Lung (tissue), 12 donors: ENCODE data around the gene GLIS1. TPM values are rescaled to one million over a fixed set of nuclear protein-coding genes. Genes with fewer than 3 reads are reported as not detected.

Source experiments
- ATAC-seq: fragments of 200-7000 bp; cut with Tn5 transposase; one replicate; pipeline ENCODE4 v1.9.1; 2020; ENCODE audit warnings: moderate number of reproducible peaks; ENCODE audit not compliant: insufficient read depth, low FRiP score
- DNase-seq, 3 donors: peaks; one replicate each; pipeline ENCODE4 v3.0.0-alpha.2; 2013 to 2017
- H3K27ac ChIP-seq, 2 donors: one replicate each; pipeline ENCODE4 v1.5.1; 2013; ENCODE audit warnings: mild to moderate bottlenecking in 2 of 2, moderate library complexity in 2 of 2, control low read depth in 1 of 2, inconsistent platforms in 1 of 2, low read depth in 1 of 2, low read length in 1 of 2
- H3K27me3 ChIP-seq, 3 donors: one replicate each; pipeline ENCODE4 v1.5.1; 2013; ENCODE audit warnings: low read length in 2 of 3; ENCODE audit not compliant: control insufficient read depth in 3 of 3, insufficient read depth in 3 of 3
- H3K36me3 ChIP-seq, 4 donors: one replicate each; pipeline ENCODE4 v1.5.1; 2013; ENCODE audit warnings: low read length in 4 of 4, mild to moderate bottlenecking in 1 of 4, moderate library complexity in 1 of 4; ENCODE audit not compliant: control insufficient read depth in 4 of 4, insufficient read depth in 4 of 4
- H3K4me1 ChIP-seq, 5 donors: one replicate each; pipeline ENCODE4 v1.5.1; 2013; ENCODE audit warnings: low read length in 5 of 5, mild to moderate bottlenecking in 2 of 5, moderate library complexity in 1 of 5; ENCODE audit not compliant: control insufficient read depth in 5 of 5, insufficient read depth in 5 of 5
- H3K4me3 ChIP-seq: one replicate; pipeline ENCODE4 v1.5.1; 2013; ENCODE audit warnings: mild to moderate bottlenecking, control low read depth, moderate library complexity
- H3K9ac ChIP-seq, 2 donors: one replicate each; pipeline ENCODE4 v1.5.1; 2013; ENCODE audit warnings: low read length in 2 of 2, control low read depth in 1 of 2; ENCODE audit not compliant: insufficient read depth in 1 of 2
- H3K9me3 ChIP-seq, 4 donors: one replicate each; pipeline ENCODE4 v1.5.1; 2013; ENCODE audit warnings: low read length in 3 of 4, mild to moderate bottlenecking in 1 of 4, moderate library complexity in 1 of 4; ENCODE audit not compliant: control insufficient read depth in 4 of 4, insufficient read depth in 3 of 4
- CTCF ChIP-seq: IDR thresholded peaks from 2 replicates; pipeline ENCODE4 v1.5.1; 2012; ENCODE audit warnings: mild to moderate bottlenecking; ENCODE audit errors: control extremely low read depth, extremely low read depth
- WGBS, 2 donors: extraction: QIAGEN DNeasy Blood & Tissue Kit; methylation state at CpG; one replicate each; pipeline ENCODE4 v1.1.7; 2013; 5-methylcytosine and 5-hydroxymethylcytosine counted together
- polyA plus RNA-seq, 2 donors: library from polyadenylated mRNA; stranded (reverse); fragments of 200-250 nt; gene quantifications; one replicate each; pipeline ENCODE4 v1.2.1, GENCODE V29; 2013
- total RNA-seq, 2 donors: library from RNA; depleted of rRNA in 1 of 2; stranded (reverse); fragments of >200 nt in 1 of 2; gene quantifications; one replicate each; pipeline ENCODE4 v1.2.1, GENCODE V29; 2014 to 2021
- donor health status: control.
- donor health status: control.
- donor health status: Bipolar disorder and iron deficiency.
- donor health status: healthy.
- donor health status: DM: yes; HTN: yes; CAD: no.

GLIS1 gene
- total and polyA plus RNA-seq, 4 donors, result 0.05 to 0.18 (median 0.17) TPM; not detected in 1

GRCh38 chr1:53475664-53476063 is 263.3 kb downstream of the GLIS1 start:
- TF ChIP-seq CTCF, result no peak
- H3K27ac ChIP-seq, result no peak overlapping the region
- DNase-seq, result no peak

DNA sequence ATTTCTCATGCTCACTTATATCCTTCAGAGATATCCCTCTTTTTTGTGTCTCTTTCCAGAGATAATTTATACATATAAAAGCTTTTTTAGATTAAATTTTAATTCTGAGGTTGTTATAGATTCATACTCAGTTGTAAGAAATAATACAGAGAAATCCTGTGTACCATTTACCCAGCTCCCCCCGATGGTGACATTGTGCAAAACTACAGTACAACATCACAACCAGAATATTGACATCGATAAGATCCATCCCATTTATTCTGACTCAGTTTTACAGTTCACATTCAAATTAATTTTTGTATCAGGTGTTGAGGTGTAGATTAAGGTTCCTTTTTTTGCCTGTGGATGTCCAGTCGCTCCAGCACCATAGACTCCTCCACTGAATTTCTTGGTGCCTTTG is 265.5 kb downstream of the GLIS1 start:
- 80 to 81% methylated on average over 3 of the region's 3 CpGs for WGBS, 2 donors

More at GRCh38 chr1:53475664-53476063, 263.3 kb downstream of the GLIS1 start:
- Histone ChIP-seq H3K27me3 (no peaks in the 10 kb centered on the region), H3K9me3 (peaks cover 0 to 3% (median 0%) of the 10 kb centered on the region in 4 donors), H3K4me1 (peaks cover 0 to 3% (median 0%) of the 10 kb centered on the region in 5 donors), H3K9ac (no peak overlapping the region), H3K4me3 (no peak overlapping the region), H3K36me3 (no peaks in the 10 kb centered on the region)
- ATAC-seq, result no peak
- WGBS, 2 donors, result 78 to 83% methylated on average over 7 of the region's 7 CpGs

GRCh38 chr1:53471000-53471399 is 268.0 kb downstream of the GLIS1 start:
- no peak for TF ChIP-seq CTCF
- ATAC-seq (no peak), DNase-seq (no peak)
- Histone ChIP-seq H3K27me3 (no peaks in the 10 kb centered on the region), H3K27ac (no peak overlapping the region), H3K9ac (no peak overlapping the region), H3K4me1 (no peaks in the 10 kb centered on the region), H3K4me3 (no peak overlapping the region), H3K9me3 (no peaks in the 10 kb centered on the region), H3K36me3 (no peaks in the 10 kb centered on the region)
- WGBS, 2 donors, result 94 to 95% methylated on average over 9 of the region's 9 CpGs

More for the DNA sequence above, 265.5 kb downstream of the GLIS1 start:
- Histone ChIP-seq H3K9me3 (peaks cover 0 to 3% (median 0%) of the 10 kb centered on the region in 4 donors), H3K27me3 (no peaks in the 10 kb centered on the region), H3K27ac (no peak overlapping the region), H3K36me3 (no peaks in the 10 kb centered on the region), H3K4me1 (peaks cover 0 to 3% (median 0%) of the 10 kb centered on the region in 5 donors), H3K9ac (no peak overlapping the region), H3K4me3 (no peak overlapping the region)
- TF ChIP-seq CTCF, result no peak
- ATAC-seq (no peak), DNase-seq (no peak)

- H3K27me3 ChIP-seq, result no peaks in the 10 kb centered on the region
- ATAC-seq (no peak), DNase-seq (no peak)
- no peaks in the 10 kb centered on the region for H3K4me1 ChIP-seq
- 75 to 81% methylated on average over 19 of the region's 19 CpGs for WGBS, 2 donors
- H3K27ac ChIP-seq, result no peak overlapping the region
- no peak overlapping the region for H3K4me3 ChIP-seq
- H3K9me3 ChIP-seq, result no peaks in the 10 kb centered on the region
- no peak for TF ChIP-seq CTCF
- H3K36me3 ChIP-seq, result no peaks in the 10 kb centered on the region
- H3K9ac ChIP-seq, result no peak overlapping the region
Observed at GRCh38 chr1:53470584-53470983, 268.4 kb downstream of the GLIS1 start.
